Islet precursor cell (in vitro differentiated cells): Measurements from ENCODE around the gene PC.

Source experiments
- DNase-seq: peaks from one replicate; pipeline ENCODE4 v3.0.0-alpha.2; 2018

PC gene

GRCh38 chr11:66950112-66950535 is 8.1 kb downstream of the PC start:
- DNase-seq, result peak; percentile 99

GRCh38 chr11:66938582-66939135 is 19.5 kb downstream of the PC start:
- no peak for DNase-seq

GRCh38 chr11:66937193-66937733 is 20.9 kb downstream of the PC start:
- DNase-seq, result no peak

- no peak for DNase-seq
Measured at GRCh38 chr11:66936311-66936711, 21.9 kb downstream of the PC start.

- DNase-seq, result no peak
Measured at GRCh38 chr11:66934950-66935779, 23.0 kb downstream of the PC start.

GRCh38 chr11:66933531-66933930 is 24.7 kb downstream of the PC start:
- DNase-seq, result no peak

- DNase-seq, result no peak
Measured at GRCh38 chr11:66932543-66932942, 25.6 kb downstream of the PC start.

- no peak for DNase-seq
Measured at GRCh38 chr11:66929753-66930152, 28.4 kb downstream of the PC start.

GRCh38 chr11:66924272-66924671 is 33.9 kb downstream of the PC start:
- DNase-seq, result no peak

- no peak for DNase-seq
Measured at GRCh38 chr11:66922551-66922950, 35.6 kb downstream of the PC start.

GRCh38 chr11:66920978-66921784 is 37.0 kb downstream of the PC start:
- no peak for DNase-seq

GRCh38 chr11:66919923-66920322 is 38.3 kb downstream of the PC start:
- DNase-seq, result no peak

GRCh38 chr11:66918741-66919140 is 39.4 kb downstream of the PC start:
- DNase-seq, result no peak

GRCh38 chr11:66915866-66916265 is 42.3 kb downstream of the PC start:
- no peak for DNase-seq

- no peak for DNase-seq
Measured at GRCh38 chr11:66915046-66915832, 42.9 kb downstream of the PC start.

- DNase-seq, result no peak
Measured at GRCh38 chr11:66914505-66914904, 43.7 kb downstream of the PC start.

- no peak for DNase-seq
Measured at GRCh38 chr11:66912911-66913310, 45.3 kb downstream of the PC start.

GRCh38 chr11:66912361-66912760 is 45.8 kb downstream of the PC start:
- DNase-seq, result no peak

- DNase-seq, result no peak
Measured at GRCh38 chr11:66910669-66911068, 47.5 kb downstream of the PC start.

GRCh38 chr11:66910016-66910415 is 48.2 kb downstream of the PC start:
- no peak for DNase-seq

- DNase-seq, result no peak
Measured at GRCh38 chr11:66909181-66909580, 49.0 kb downstream of the PC start.

- DNase-seq, result no peak
Measured at GRCh38 chr11:66907751-66908630, 50.2 kb downstream of the PC start.
